WTC11 (cell line): ENCODE measurements around the gene DISC1.

Experiments
- ATF1 ChIP-seq: sonication (generic); formaldehyde crosslinking; IDR thresholded peaks from 2 replicates; pipeline ENCODE4 v1.8.1; 2023; ENCODE audit warnings: mild to moderate bottlenecking, moderate library complexity, missing genetic modification reagents
- PREB ChIP-seq: sonication (generic); formaldehyde crosslinking; IDR thresholded peaks from 2 replicates; pipeline ENCODE4 v1.8.1; 2022; ENCODE audit warnings: mild to moderate bottlenecking, missing genetic modification reagents, moderate library complexity, borderline replicate concordance

- TF ChIP-seq PREB (CRISPR knock-in tag) (no peak), ATF1 (CRISPR knock-in tag) (no peak)
These were observed 349.6 kb downstream of the DISC1 start for GRCh38 chr1:231976231-231976630.
